Peyer's patch (tissue), 4 donors: ENCODE measurements around the gene SMC1B.

ENCODE experiments used
- CTCF ChIP-seq, 6 experiments: fragments of 450-650 bp in 4 of 6; fragments of 200-600 bp in 2 of 6; sonication (generic) in 1 of 6; IDR thresholded peaks; one replicate each; pipeline ENCODE4 v1.5.1; 2017 to 2019; ENCODE audit warnings: antibody characterized with exemption in 6 of 6, mild to moderate bottlenecking in 3 of 6, moderate library complexity in 1 of 6
- POLR2A ChIP-seq, 2 donors: fragments of 450-650 bp; IDR thresholded peaks; one replicate each; pipeline ENCODE4 v1.5.1; 2017; ENCODE audit warnings: antibody characterized with exemption in 2 of 2, mild to moderate bottlenecking in 2 of 2, moderate library complexity in 2 of 2

- no peak for TF ChIP-seq CTCF (IDR thresholded peaks at IDR 0.05)
- TF ChIP-seq POLR2A (IDR thresholded peaks at IDR 0.05), result no peak
Observed at GRCh38 chr22:45421349-45422055, 8.1 kb upstream of the SMC1B start.
